Endometrial microvascular endothelial cells (primary cell): ENCODE results near the gene GUCA2A. TPM values are rescaled to one million over a fixed set of nuclear protein-coding genes. Genes with fewer than 3 reads are reported as not detected.

Experiments
- in situ Hi-C: cut with HindIII; loops from 2 replicates; pipeline ENCODE4 v1.10.0; 2017; ENCODE audit warnings: low sequenced_read_pairs, low pct_unique_long_range_greater_than_20kb; ENCODE audit errors: inconsistent ontology term
- total RNA-seq: library from RNA; depleted of rRNA; stranded (reverse); fragments of >200 nt; gene quantifications from one replicate; pipeline ENCODE4 v1.2.3, GENCODE V29; 2015; ENCODE audit errors: inconsistent ontology term

GUCA2A gene
- total RNA-seq, 1 donor from 2014 or later, result not detected

DNA sequence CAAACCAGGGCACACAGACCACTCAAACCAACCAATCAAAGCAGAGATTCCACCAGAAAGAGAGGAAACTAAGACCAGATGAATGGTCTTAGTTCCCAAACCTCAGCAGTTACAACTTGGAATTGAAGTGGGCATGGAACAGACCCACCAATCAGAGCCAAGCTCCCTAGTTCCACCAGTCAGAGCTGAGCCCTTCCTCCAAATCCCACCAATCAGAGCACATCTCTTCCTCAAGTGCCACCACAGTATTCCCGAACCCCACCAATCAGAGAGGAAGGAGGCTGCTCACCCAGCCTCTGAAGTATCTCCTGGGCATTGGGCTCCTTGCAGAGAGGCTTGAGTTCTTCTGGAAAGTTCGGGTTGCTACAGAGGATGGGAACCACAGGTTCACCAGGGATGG lies 1.4 kb downstream of the GUCA2A start:
- in situ Hi-C loops, result no loop called here

DNA sequence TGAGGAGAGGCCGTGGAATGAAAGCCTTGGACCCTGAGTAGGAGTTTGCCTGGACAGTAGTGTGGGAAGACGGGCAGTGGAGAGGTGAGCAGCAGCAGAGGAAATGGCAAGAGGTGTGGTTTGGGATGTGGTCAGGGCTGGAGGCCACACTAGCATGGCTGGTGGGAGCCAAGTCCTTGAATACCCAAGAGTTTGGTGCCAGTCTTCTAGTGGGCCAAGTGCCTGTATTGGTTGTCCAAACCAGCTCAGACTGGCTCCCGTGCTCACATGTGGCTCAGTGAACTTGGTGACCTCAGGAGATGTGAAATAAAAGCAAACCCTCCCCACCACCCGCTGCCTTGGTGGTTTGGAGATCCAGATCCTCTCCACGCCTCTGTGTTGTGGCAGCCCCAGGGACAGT lies 2.4 kb downstream of the GUCA2A start:
- in situ Hi-C loops, result no loop called here

DNA sequence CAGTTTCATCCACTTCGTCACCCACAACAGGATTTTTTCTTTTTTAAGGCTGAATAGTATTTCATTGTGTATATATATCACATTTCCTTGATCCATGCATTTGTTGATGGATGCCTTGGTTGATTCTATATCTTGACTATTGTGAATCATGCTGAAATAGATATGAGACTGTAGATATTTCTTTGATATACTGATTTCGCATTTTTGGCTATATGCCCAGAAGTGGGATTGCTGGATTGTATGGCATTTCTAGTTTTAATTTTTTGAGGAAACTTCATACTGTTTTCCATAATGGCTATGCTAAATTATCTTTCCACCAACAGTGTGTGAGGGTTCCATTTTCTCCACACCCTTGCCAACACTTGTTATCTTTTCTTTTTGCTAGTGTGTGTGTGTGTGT lies 6.4 kb downstream of the GUCA2A start:
- in situ Hi-C loops, result no loop called here

DNA sequence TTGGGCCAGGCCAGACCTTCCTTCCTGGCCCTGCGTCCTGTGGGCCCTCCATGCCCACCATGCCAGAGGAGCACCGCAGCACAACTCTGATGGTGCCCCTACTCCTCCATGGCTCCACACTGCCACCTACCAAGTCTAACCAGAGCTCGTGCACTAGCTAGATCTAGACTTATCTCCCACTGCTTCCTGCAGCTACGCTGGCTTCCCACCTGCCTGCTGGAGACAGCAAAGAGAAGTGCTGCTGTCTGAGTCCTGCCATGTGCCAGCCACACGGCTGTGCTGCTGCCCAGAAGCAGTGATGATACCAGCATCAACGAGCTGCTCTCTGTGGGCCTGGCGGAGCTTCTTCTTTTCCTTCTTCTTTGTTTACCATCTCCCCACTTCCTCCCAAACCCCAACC lies 6.9 kb downstream of the GUCA2A start:
- in situ Hi-C loops, result no loop called here

DNA sequence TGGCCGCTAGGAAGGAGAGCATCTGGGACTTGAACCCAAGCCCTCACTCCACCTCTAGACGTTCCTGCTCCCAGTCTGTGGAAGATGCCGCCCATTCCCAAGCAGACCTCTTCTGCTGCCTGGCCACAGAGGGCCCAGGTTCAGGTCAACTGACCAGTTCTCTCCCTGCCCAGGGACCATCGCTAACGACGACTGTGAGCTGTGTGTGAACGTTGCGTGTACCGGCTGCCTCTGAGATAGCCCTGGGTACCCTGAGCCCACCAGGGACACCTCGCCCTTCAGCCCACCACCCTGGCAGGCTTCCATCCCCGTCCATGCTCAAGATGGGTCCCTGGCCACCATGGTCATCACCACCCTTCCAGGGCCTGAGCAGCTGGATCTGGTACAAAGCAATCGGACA lies 9.2 kb downstream of the GUCA2A start:
- in situ Hi-C loops, result no loop called here

DNA sequence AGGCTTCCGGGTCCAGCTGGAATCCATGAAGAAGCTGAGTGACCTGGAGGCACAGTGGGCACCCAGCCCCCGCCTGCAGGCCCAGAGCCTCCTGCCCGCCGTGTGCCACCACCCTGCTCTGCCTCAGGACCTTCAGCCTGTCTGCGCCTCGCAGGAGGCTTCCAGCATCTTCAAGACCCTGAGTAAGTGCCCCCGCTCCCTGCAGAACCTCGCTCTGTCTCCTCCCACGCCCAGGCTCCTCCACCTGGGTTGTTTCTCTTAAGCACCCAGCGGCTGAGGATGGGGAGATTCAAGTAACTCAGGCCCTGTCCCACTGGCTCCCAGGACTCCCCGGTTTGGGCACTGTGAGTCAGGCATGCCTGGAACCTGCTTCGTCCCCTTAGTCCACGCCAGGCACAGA lies 9.9 kb downstream of the GUCA2A start:
- in situ Hi-C loops, result no loop called here

DNA sequence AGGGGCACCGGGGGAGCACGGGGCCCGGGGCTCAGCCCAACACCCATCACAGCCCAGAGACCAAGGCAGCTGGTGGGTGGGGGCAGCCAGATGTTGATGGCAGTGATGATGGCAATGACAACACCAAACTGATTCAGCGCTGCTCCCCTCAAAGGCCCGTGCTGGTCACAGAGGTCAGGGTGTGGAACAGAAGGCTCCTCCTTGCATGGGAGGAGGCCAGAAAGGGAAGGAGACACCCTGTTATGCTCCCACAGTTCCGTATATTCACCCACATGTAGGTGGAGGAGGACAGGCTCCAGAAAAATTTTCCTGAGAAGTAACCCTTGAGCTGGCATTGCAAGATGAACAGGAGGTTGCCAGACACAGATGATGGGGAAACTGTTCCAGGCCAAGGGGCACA lies 10.9 kb downstream of the GUCA2A start:
- in situ Hi-C loops, result no loop called here

DNA sequence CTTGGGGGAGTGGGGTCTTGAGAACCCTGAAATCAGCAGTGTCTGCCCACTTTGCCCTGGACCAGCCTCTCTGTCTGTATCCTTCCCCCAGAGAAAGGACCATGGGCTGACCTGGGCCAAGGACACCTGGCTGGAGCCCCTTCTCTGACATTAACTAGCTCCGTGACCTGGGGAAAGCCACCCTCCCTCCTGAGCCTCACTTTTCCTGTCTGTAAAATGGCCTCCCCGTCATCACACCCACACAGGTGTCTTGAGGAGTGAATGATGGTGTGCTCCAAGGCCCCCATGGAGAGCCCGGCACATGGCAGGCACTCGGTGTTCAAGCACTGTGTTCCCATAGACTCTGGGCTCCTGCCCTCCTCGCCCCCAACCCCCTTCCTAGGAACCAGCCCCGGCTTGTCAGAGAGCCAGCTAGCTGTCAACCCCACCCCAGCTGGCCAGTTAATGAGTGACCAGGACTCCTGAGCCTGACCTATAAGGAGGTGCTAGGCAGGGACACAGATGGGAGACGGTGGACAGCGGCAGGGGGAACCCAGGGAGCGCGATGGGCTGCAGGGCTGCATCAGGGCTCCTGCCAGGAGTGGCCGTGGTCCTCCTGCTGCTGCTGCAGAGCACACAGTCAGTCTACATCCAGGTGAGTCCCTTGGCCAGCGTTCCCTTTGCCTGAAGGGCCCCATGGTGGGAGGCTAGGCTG lies 11.5 kb downstream of the GUCA2A start, which contains the start of gene GUCA2B:
TSS of gene GUCA2B (plus strand) at position 504 of the 694 bp plus-strand sequence. CDS start at position 545, 41 bp downstream.
- in situ Hi-C loops, result no loop called here

DNA sequence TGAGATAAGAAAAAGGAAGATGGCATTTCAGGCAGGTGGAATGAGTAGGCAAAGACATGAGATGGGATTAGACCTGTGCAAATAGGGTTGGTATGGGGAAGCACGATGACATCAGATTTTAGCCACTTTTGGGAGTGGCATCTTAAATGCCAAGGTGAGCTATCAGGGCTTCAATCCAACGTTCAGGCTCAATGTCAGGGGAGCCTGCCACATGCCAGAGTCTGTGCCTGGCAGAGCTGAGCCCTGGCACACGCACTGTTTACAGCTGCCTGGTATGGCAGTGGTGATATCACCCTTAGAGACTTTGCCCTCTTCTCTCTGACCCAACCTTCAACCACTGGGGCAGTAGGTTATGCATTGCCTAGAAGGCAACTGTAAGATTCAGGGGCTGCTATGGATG lies 12.4 kb downstream of the GUCA2A start:
- in situ Hi-C loops, result no loop called here

DNA sequence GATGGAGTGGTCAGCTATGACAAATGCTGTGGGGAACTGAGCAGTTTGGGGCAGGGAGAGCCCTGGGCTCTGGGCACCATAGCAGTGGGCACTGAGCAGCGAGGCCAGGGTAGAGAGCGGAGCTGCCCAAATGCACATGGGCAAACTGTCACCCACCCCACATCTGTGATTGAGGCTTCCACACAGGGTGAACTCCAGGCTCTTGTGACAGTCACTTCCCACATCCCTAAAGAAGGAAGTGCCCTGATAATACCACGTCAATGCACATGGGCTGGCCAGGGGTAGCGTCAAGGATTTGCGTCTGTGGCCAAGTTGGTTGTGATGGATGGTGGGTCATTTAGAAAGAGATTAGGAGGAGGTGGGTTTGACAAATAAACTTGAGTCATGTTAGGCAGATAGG lies 13.9 kb downstream of the GUCA2A start:
- in situ Hi-C loops, result no loop called here

DNA sequence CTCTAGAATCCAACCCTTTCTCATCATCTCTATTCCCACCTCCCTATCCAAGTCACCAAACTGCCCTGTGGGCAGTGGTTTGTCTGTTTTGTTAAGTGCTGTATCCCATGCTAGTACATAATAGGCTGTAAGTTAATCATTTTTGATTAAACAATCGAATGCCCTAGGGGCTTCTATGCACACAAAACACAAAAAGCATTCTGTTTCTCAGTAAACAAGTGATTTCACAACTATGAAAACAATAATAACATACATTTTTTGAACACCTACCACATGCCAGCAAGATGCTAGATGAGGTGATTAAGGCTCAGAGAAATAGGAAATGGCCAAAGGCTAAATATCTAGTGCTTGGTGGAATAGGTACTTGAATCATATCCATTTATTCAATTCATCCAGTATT lies 16.4 kb downstream of the GUCA2A start:
- in situ Hi-C loops, result no loop called here

DNA sequence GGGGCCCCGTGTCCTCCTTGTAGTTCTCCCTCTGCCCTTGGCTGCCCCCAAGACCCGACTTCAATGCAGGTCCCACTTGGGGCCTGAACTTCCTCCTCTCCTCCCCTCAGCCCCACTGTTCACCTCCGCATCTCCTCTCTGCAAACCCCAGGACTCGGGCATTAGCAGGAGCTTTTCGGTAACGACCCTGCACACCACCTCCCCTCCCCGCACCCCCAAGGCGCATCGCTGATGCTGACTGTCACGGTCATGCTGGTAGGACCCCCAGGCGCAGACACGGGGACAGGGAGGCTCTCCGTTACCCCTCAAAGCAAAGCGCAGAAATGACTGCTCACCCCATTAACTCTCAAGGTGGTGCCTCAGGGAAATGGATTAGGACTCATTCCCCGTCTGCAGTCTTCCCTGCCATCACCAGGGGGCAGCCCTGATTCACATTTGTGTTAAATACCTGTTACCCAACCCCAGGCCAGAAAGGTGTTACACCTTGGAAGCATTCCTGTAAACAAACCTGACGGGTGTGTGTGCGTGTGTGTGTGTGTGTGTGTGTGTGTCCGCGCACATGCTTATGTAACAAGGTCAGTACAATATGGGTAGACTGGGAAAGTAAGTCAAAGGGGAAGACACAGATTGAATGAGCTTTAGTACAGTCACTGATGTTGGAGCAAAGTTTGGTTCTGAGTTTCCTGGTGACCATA lies 17.8 kb downstream of the GUCA2A start:
- in situ Hi-C loops, result no loop called here

DNA sequence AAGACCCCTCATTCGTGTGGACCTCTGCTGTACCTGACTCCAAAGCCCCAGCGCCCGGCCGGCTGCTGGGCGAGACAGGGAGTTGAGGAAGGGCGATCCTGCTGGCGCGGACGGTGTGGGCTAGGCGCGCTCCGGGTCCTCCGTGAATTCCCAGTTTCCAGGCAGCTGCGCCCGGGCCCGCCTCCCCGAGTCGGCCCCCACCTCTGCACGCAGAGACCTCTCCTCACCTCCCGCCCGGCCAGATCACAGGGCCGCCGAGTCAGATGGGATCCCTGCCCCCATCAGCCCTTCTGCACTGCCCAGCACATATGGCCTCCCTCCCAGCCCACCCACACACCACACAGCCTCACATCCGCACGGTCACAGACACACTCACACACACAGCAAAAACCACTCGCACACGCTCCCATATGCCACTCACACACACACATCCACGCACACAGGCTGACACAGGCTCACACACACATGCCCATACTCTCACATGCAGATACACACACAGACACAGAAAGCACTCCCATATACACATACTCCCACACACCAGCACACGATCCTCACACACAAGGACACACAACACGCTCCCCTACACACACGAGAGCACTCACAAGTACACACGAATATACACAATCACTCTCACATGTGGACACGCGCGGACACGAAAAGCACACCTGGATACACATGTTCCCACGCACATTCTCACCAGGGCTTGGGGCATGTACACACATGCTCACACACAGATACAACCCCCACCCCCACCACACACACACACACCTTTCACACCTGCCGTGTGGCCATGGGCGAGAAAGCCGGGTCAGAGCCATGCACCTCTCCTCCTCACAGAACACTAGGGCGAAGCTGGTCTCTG lies 18.6 kb downstream of the GUCA2A start:
- in situ Hi-C loops, result no loop called here

DNA sequence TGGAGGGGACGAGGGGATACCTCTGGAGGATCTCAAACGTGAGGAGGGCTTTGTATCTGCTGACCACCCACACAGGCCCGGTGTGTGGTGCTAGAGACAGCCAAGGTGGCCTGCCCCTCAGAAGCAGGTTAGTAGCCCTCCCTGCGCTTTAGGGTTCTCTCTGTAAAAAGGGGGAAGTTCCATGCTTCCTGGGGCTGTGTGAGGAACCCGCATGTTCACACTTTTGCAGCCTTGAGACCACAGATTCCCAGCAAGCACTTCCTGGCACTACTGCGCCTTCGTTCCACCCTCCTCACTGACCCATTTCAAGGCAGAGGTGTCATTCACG lies 19.2 kb downstream of the GUCA2A start:
- in situ Hi-C loops, result no loop called here

DNA sequence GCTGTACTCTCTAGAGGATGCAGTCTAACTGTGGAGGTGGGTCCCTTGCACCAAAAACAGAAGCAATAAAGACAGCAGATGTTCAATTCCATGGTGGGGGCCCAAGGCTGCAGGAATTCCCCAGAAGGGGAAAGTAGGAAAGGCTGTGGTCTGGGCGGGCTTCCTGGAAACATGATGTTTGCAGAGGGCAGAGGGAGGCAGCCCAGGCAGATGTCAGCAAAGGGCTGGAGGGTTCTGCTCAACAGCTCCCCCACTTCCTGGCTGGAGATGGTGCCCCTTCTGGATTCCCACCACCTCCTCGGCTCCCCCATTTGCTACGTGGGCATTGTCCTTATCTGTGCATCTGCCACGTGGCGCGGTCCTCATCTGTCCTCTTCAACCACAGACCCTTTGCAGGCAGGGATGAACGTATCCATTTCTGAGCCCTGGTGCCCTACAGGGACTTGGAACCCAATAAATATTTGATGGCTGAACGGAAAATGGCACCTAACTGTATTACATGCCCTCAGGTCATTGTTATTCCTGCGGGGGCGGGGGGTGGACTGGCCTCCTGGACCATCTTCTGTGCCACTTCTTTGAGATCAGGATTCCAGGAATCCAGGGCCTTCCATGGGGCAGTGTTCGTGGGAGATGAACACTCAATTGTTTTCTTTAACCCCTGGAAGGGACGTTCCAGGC lies 19.7 kb downstream of the GUCA2A start:
- in situ Hi-C loops, result no loop called here

DNA sequence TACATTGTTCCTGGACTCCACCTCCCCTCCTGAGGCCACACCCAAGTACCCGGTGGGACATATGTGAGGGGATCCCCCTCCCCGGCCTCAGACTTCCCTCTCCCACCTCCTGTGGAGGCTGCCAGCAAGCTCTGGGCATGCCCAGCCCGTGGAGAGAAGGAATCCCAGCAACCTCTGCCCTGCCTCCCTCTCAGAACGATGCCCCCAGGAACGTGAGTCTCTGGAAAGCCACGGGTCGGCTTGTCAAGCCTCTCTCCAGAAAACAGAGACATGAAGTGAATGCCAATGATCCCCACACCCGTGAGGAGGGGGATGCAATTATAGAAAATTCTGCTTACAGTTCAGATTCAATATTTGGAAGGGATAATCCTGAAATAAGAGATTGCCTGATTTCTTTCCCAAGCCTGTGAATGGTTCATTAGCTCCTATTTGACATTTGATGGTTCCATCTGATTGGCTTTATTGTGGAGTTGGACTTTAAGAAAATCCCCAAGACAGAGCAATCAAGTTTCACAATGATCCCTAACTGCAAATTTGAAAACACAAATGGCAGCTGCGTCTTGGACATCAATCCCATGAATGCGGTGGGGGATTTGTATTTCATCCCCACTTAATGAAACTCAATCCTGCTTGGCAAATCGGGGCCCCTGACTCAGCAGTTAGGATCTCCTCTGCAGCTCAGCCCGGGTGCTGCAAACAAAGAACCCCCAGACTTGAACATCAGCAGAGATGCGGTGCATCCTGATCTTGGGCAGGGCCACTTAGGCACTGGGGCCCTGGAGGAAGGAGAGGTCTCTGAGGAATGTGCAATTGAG lies 20.4 kb downstream of the GUCA2A start:
- in situ Hi-C loops, result no loop called here

DNA sequence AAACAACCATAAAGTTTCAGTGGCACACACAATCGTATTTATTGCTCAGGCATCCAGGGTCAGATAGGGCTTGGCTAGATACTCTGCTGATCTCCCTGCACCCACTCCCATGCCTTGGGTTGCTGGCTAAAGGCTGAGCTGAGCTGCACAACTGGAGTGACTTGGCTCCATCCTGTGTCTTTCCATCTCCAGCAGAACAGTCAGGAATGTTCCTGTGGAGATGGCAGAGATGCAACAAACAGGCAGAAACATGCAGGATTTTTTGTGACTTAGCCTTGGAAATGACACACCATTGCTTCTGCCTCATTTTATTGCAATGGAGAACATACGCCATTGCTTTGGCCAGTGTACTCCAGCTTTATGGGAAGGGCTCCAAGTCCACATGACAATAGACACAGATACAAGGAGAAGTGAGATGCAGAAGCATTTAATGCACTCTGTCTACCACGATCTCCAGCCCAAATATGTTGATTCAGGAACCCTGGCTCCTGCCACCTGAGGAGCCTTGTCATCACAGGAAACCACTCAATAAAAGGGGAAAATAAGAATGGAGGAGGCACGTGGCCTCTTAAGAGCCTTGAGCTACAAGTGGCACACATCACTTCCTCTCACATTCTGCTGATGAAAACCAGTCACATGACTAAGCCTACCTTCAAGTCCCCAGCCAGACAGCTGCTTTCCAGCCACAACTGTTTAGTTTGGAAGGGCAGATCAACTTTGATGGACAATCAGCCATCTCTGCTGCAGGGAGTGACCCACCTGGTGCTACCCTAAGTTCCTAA lies 21.5 kb downstream of the GUCA2A start:
- in situ Hi-C loops, result no loop called here

DNA sequence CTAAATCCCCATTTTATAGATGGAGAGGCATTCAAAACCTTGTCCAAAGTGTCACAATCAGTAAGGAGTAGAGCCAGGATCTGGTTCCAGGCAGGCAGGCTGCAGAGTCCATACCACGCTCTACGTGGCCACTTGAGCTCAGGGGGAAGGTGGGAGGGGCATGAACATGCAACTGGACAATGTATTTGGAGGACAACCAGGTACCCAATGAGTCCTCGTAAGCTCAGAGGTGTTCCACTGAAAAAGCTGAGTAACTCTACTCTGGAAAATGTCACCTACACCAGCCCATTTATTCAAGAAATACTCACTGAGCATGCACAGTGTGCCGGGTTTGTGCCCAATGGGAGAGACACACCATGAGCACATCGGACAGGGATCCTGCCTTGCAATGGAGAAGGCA lies 22.6 kb downstream of the GUCA2A start:
- in situ Hi-C loops, result no loop called here
